ENCODE measurements around the gene SHC1. TPM values are rescaled to one million over a fixed set of nuclear protein-coding genes. Genes with fewer than 3 reads are reported as not detected.

SHC1 gene
- total RNA-seq, 1 donor from 2014 or later: 43.0 TPM

DNA sequence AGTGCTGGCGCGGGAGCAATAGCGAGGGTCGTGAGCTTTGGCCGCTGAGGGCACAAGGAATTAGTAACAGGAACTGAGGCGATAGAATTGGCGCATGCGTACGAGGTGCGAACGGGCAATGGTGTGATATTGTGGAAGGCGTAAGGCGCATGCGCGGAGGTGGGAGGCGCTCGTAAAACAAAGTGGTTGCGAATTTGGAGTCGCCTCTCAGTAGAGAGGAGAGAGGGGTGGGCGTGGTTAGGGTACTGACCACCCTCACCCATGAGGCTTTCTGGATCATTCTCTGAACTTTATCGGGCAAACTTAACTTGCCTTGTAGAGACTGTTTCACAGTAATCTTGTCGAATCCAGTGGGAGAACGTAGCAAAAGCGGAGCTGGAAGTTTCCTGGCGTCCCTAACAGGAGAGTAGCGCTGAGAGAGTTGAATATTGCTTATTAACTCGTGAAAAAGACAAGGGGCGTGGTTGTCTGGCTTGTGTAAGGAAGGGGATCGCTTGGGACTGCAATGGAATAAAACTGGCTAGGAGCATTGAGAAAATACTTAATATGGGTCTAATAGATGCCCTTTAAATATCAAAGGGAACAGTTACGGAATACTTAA, 4.4 kb upstream of the SHC1 start:
- peak; percentile 96 for DNase-seq (ENCODE audit: low spot score)
- ATAC-seq: peak; percentile 50

- ATAC-seq (peak; percentile 73), DNase-seq (ENCODE audit: low spot score) (peak; percentile 98)
Observed at GRCh38 chr1:154974102-154974807, 3.7 kb upstream of the SHC1 start, which contains the start of gene CKS1B. CKS1B (plus strand) TSS chr1:154974681; CDS start chr1:154974746, 65 bp downstream.

DNA sequence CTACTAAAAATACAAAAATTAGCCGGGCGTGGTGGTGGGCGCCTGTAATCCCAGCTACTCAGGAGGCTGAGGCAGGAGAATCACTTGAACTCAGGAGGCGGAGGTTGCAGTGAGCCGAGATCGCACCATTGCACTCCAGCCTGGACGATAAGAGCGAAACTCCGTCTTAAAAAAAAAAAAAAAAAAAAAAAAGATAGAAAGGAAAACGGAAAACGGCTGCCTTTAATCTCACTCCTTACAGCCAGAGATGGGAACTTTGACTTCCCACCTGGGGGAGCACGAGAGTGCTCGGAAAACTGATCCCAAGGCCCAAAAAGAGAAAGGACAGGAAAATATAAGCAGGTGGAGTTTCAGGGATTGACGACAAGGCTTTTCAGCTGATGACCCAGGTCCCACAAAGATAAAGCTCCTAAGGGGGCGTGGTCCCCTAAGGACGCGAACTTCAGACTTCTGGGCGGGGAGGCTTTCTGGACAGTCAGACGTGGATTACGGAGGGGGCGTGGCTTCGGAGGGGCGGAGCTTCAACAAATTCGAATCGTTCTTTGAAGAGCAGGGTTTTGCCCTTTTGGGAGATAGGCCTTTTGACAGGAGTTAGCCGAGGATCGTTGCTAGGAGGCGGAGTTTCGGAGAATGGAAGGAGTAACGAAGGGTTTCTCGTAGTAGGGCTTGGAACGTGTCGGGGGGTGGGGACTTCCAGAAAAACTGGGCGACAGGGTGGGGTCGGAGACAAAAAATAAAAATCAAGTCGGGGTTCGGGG, 3.0 kb upstream of the SHC1 start:
- ATAC-seq (peak; percentile 67), DNase-seq (ENCODE audit: low spot score) (peak; percentile 99)

DNA sequence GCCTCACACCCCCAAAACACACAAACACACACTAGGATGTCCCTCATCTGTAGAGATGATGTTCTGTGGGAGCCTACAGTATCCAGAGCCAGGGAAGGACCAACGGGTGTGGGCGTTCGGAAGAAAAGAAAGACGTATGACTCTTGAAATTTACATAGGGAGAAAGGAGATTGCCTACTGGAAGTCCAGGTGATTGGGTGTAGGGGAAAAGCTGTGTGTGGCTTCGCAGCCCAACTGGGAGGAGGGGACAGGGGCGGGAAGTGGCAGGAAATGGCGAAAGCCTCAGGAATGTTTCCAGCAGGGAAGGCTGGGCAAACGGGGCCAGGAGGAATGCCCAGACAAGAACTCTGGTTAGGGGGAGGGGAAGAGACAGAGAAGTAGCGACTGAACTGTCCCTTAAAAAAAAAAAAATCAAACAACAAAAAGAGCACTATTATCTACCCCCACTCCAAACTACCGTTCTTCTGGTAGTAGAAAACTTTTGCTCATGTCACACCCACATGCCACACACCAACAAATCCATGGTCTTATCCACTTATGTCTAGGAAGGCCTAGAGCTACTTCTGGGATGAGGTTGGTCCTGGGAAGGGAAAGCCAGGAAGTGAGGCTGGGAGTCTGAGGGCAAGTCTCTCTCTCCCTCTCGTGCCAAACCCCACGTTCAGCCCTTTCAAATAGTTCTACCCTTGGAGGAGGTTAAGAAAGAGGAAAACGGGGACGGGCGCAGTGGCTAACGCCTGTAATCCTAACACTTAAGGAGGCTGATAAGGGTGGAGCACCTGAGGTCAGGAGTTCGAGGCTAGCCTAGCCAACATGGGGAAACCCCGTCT, 2.2 kb upstream of the SHC1 start:
- ATAC-seq (peak; percentile 45), DNase-seq (ENCODE audit: low spot score) (peak; percentile 90)

GRCh38 chr1:154972213-154972516, 1.6 kb upstream of the SHC1 start:
- ATAC-seq (no peak), DNase-seq (ENCODE audit: low spot score) (no peak)

DNA sequence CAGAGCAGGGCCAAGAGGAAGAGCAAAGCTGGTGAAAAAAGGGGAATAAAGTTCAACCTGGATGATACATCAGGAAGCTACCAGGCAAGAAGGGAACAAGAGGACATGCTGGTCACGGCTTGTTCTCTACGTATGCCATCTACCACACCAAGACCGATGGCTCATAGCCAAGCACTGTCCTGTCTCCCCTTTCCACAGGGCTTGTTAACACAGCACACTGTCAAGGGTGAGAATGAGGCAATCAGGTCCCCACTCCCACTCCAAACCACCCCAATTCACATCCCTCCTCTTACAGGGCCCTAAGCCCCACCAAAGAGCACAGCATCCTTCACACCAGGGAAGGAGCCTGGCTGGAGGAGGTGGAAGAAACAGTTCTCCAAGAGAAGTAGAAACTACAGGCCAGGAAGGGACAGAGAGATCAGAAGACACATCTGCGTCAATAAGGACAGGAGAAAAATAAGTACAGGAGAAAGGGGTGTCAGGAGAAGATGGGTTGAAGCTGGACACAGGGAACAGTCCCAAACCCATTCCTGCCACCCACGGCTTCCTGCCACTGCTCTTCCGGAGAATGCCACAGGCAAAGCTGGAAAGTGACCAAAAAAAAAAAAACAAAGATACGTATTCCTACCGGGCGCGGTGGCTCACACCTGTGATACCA, 923 bp upstream of the SHC1 start:
- no peak for ATAC-seq
- DNase-seq (ENCODE audit: low spot score): no peak

GRCh38 chr1:154969860-154970452, 591 bp downstream of the SHC1 start:
- ATAC-seq: no peak
- no peak for DNase-seq (ENCODE audit: low spot score)

DNA sequence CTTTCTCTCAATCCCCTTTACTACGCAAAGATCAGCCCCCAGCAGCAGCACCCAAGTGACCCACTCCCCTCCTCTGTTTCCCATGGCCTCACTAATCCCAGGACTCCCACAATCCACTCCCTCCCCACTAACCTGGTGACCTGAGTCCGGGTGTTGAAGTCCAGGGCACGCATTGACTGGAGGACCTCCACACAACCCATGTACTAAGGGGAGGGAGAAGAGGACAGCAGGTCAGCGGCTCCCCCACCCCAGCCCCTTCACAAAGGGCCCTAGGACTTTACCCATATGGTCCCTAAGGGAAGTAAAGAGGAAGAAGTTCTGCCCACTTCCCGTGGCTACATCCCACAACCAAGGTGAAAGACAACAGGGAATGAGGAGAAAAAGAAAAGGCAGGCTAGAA, 1.3 kb downstream of the SHC1 start:
- ATAC-seq (no peak), DNase-seq (ENCODE audit: low spot score) (no peak)

- DNase-seq (ENCODE audit: low spot score) (no peak), ATAC-seq (no peak)
Observed at GRCh38 chr1:154968731-154969130, 1.8 kb downstream of the SHC1 start.

DNA sequence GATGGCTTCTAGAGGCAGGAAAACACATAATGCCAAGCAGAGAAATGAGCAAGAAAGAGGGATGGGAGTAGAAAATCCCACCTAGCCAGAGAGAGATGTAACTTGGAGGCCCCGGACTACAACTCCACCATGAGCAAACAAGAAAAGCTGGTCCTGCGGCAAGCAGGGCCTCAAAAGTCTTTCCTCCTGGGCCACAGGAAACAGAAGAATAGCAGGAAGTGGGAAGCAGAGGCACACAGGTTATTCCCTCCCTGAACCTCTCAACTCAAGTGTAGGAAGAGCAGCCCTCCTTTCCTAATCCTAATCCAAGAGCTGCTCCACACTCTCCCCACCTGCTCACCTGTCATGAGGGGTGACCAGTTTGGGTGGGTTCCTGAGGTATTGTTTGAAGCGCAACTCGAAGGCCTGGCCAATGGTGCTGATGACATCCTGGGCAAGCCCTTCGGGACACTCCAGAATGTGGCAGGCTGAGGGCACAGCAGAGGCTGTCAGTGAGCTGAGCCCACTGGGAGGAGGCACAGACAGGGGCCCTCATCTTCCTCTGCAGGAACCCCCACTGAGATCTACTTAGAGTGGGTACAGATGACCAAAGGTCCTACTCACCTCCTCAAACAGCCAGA, 3.1 kb downstream of the SHC1 start:
- ATAC-seq: no peak

DNA sequence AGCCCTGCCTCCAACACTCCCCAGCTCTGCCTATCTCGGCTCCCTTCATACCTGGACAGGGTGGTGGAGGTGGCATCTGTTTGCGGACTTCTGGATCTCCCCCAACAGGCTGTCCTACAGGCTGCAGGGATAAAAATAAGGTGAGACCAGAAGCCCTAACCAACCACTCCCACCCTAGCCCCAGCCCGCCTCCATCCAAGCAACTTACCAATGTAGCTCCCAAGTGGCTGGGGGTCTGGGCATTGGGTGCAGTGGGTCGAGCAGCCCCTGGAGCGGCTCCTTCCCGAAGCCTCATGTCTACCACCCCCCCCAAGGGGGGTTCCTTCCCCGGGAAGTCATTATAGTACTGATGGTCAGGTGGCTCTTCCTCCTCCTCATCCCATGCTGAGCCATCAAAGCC, 4.4 kb downstream of the SHC1 start:
- no peak for DNase-seq (ENCODE audit: low spot score)
- ATAC-seq: no peak

More for the DNA sequence above, 3.1 kb downstream of the SHC1 start:
- no peak for DNase-seq (ENCODE audit: low spot score)

- no peak for ATAC-seq
Observed at GRCh38 chr1:154964359-154964758, 6.2 kb downstream of the SHC1 start.

DNA sequence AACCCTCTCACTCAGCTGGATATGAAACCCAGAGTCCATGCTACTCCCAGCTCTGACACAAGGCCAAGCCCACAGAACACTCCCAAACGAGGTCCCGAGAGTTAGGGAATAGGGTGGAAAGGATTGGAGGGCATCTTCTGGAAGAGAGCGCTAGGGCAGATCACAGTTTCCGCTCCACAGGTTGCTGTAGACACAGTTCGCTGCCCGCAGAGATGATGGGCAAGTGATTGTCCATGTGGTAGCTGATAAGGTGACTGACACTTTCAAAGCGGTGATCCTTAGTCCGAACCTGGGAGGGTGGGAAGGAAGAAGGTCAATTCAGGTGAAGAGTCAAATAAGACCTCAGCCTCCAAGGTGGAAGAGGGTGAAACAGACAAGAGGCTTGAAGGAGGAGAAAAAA, 6.9 kb downstream of the SHC1 start:
- DNase-seq (ENCODE audit: low spot score) (no peak), ATAC-seq (no peak)

More at GRCh38 chr1:154964359-154964758, 6.2 kb downstream of the SHC1 start:
- no peak for DNase-seq (ENCODE audit: low spot score)

DNA sequence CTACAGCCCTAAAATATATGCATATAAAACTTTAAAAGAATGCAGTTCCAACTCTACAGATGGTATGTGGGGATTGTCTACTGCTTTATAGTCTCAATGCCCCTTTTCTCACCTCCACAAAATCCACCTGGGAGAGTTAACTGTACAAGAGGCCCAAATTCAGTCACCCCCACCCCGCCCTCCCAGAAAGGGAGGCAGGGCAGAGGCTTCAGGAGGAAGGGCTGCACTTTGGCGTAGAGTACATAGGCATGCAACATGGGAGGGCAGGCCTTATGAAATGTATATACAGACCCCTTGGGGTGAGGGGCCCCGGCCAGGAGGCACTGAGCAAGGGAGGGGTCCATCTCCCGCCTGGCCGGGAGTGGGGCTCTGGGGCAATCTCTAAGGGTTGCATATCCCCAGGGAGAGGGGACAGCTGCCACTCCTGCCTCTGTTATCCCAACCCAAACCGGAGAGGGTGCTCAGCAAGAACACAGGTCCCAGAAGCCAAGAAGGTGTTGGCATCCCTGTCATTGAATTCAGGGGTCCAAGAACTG, 7.7 kb downstream of the SHC1 start:
- ATAC-seq: no peak
- DNase-seq (ENCODE audit: low spot score): no peak

GRCh38 chr1:154962156-154962749, 8.3 kb downstream of the SHC1 start:
- no peak for DNase-seq (ENCODE audit: low spot score)
- peak; percentile 48 for ATAC-seq

- ATAC-seq: peak; percentile 86
- peak; percentile 85 for DNase-seq (ENCODE audit: low spot score)
Observed at GRCh38 chr1:154961207-154962155, 9.1 kb downstream of the SHC1 start, which contains the start of gene PYGO2. PYGO2 (minus strand) TSS chr1:154961782; CDS start chr1:154961576, 206 bp downstream.

GRCh38 chr1:154960446-154961136, 10.0 kb downstream of the SHC1 start:
- DNase-seq (ENCODE audit: low spot score): no peak
- ATAC-seq: no peak

Measured in left lobe of liver (tissue), 2 donors.